Stimulated activated CD4-positive, alpha-beta T cell treated with anti-CD3 and anti-CD28 coated beads, Interleukin-4, amount 100 ng/mL, for 1 hour (primary cell): Measurements from ENCODE around the gene KCTD1.

Experiments
- DNase-seq: peaks from one replicate; pipeline ENCODE4 v3.0.0-alpha.2; 2020

The KCTD1 gene

DNA sequence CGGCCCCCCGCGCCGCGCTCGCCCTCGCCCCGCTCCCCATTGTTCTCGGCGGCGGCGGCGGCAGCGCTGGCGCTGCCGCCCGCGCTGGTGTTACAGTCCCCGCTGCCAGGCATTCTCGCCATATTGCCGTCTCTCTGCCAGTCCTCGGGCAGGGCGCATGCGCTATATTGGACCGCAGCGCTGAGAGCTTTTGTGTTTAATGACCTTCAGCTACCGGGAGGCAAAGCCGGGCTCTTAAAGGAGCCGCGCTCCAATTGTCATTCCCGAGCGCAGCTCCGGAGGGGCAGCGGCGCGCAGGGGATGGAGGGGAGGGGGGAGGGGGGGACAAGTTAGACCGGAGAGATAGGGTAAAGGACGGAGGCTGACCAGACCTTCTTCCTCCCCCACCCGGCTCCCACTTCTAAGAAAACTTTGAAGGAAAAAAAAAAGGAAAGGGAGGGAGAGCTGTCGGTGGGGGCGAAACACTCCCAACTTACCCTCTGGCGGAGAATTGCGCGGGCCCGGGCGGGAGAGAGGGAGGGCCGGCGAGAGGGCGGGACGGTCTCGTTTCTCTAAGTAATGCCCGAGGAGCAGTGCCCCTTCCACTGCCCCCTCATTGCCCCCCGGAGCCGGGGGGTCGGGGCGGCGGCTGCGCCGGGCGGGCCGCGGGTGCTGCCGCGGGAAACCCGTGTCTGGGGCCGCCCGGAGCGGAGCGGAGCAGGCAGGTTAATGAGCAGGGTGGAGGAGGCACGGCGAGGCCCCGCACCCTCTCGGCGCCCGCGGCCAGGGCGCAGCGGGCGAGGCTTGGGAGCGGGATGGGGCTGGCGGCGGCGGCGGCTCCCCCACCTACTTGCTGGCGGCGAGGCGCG, at the start of gene KCTD1:
KCTD1 (minus strand) TSS at position 139 of the 848 bp plus-strand sequence; CDS start at position 122, 17 bp downstream.
- peak; percentile 69 for DNase-seq

DNA sequence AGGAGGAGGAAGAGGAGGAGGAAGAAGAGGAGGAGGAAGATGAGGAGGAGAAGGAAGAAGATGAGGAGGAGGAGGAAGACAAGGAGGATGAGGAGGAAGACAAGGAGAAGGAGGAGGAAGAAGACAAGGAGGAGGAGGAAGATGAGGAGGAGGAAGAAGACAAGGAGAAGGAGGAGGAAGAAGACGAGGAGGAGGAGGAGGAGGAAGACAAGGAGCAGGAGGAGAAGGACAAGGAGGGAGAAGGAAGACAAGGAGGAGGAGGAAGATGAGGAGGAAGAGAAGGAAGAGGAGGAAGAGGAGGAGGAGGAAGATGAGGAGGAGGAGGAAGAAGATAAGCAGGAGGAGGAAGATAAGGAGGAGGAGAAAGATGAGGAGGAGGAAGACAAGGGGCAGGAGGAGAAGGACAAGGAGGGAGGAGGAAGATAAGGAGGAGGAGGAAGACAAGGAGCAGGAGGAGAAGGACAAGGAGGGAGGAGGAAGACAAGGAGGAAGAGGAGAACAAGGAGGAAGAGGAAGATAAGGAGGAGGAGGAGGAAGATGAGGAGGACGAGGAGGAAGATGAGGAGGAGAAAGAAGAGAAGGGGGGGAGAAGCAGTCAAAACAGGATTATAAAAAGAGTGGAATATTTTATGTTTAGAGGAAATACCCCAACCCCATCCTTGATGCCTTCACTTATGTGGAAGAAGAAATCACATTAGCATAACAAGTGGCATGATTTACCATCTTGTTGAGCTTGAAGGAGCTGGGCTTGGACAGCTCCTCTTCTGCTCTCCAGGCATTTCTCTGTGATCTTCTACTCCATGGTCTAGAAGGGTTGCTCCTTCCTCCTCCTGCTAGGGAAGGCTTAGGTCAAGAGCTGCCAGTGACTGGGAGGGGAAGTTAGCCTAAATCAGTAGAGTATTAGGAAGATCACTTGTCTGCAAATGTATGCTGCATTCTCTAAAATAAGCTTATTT, 45.3 kb upstream of the KCTD1 start:
- no peak for DNase-seq

DNA sequence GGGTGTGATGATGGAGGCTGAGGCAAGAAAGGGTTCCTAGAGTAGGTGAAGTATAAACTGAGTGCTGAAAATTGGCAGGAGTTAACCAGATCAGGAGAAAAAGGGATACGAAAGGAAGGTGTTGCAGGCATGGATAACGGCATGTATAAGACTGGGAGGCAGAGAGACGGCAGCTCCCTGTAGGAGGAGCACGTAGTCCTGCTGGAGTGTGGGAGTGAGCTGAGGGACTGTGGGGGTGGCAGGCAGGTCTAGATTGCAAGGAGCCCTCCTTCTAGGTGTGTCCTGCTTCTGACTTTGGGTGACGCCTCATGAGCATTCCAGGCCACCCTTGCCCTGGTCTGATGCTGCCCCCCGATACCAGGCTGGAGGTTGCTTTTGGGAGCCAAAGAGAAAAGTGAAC, 36.4 kb upstream of the KCTD1 start:
- no peak for DNase-seq

DNA sequence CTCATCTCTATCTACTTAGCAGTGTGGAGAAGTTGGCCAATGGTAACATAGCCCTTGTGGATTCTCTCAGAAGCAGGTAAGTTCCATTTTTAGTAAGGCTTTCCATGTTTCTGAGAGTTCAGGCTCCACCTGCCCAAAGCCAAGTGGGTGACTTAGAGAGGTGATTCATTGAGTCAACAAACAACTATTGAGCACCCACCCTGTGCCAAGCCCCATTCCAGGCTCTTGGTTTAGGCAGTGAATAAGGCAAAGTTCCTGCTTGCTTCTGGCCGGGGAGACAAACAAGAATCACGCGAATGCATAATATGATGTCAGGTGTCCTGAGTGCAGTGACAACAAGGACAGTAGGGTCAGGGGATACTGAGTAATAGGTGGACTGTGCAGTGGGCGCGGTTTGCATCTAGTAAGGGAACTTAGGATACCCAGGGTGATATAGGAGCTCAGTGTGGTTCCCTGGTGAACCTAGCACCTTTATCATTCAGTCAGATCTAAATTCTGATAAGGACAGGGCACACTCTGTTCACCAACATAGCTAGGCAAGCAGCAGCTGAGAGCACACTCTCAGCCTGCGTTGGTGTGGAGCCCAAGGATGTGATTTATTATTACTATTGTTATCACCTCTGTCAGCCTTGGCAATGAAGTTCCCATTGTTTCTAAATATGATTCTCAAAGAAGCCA, 31.7 kb upstream of the KCTD1 start:
- no peak for DNase-seq

DNA sequence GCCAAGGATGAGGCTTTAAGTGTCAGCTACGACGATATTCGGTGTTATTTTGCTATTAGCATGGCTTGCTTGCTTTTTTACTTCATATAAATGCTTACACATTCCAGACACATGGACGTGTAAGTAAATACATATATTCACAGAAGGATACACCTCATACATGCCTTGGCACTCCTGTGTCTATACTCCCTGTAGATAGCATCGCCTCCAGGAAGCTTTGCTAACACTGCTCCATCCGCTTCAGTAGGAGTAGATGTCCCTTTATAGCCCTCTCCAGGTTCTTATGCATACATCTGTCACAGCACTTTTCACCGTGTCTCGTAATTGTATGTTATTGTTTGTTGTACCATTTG, 27.5 kb upstream of the KCTD1 start:
- DNase-seq = no peak

DNA sequence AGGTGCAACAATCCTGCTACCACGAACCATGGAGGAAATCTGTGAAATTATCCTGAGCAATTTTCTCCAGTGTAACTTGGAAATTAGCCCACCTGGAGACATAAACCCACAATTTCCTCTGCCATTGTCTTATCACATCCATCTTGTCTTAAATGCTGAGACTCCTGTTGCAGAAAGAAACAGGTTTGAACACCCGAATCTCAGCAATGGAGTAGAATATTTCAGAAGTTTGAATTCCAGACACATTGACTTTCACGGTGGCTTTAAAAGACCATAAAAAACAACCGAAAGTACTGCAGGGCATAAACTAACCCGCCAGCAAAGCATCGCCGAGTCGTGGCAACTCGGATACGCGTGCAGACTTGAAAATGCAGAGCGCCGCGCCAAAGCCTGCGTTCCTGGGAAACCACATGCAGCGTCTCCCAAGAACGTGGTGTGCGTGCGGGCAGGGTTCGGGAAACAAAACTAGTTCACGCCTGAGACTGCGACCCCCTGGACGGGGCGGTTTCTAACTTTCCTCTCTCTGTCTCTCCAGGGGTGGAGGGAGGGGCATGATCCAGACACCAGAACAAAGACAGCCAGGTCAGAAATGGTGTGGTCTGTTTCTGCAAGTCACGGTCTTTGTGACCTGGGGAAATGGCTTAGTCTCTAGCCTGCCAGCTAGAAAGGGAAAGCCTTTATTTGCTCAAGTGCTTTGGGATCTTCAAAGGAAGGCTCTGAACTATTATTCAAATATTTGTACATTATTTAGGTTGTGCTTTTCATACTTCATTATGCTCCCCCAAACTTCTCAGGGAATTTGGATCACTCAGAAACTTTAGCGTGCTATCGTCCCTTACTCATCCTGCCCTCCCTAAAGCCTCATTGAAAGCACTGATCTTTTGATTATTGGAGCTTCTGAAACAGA, 26.9 kb upstream of the KCTD1 start:
- no peak for DNase-seq

DNA sequence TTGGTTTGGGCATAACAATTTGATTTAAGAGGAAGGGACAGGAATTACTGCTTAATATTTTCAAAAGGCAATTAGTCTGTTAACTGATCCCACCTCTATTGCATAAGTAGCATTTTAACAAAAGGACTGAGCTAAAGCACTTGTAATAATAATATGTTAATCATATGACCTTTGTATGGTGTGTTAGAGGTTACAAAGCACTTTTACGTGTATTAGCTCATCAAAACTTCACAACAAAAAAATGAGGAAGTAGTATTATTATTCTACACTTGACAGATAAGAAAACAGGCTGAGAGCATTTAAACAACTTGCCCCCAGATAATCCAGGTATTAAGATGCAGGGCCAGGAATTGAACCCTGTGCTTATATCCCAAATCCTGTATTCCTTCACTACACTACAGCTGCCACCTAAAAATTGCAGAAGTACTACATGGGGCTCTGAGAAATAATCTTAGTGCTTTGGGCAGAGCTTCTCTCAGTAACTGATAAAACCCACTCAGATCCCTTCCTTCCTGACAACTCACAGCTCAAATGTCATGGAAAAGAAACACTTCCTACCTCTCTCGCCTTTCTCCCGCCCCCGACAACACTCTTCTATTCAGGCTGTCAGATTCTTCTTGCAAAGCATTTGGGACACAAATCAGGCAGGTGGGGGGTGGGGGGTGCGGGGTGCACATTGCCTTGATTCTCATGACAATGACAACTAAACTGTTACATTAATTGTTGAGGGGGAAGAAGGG, 20.7 kb upstream of the KCTD1 start:
- DNase-seq = no peak

DNA sequence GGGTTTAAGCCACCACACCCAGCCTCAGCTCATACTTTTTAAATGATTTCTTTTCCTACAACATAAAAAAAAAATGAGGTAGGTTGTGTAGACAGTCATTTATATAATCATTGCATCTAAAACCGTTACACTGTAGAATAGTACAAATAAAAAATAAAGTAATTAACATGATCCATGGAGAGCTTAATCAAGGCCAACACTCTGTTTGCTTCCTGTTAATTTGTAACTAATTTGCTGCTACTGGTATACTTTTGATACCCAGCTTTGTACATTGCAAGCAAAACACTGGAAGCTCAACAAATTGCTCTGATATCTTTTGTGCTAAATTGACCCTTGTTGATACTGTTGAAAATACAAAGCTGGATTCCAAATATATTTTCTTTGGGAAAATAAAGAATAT, 20.2 kb upstream of the KCTD1 start:
- no peak for DNase-seq

DNA sequence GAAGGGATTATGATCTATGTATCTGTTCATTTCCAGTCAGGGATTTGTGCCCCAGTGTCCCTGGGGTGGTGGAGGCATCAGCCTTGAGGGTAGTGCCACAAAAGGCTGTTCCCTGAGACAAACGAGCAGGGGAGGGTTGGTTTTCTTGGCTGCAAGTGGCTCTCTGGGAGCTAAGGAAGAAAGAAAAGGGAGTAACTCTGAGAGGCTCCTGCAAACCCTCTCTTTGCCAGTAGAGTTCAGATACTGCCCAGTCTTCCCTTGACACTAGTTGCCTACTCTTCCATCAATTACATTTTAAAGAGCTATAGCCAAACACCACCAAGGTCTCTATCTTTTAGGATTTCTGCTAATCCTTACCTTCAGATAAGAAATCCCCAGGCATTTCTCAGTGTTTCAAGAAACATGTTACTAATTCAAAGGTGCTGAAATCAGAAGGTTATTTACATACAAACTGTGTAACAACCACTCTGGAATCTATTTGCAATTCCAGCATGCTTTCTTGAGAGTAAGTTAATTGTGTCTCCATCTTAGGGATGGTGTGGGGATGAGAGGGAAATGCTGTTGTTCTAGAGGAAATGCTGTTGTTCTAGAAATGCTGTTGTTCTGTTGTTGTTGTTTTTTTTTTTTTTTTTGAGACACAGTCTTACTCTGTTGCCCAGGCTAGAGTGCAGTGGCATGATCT, 18.7 kb upstream of the KCTD1 start:
- DNase-seq = no peak

DNA sequence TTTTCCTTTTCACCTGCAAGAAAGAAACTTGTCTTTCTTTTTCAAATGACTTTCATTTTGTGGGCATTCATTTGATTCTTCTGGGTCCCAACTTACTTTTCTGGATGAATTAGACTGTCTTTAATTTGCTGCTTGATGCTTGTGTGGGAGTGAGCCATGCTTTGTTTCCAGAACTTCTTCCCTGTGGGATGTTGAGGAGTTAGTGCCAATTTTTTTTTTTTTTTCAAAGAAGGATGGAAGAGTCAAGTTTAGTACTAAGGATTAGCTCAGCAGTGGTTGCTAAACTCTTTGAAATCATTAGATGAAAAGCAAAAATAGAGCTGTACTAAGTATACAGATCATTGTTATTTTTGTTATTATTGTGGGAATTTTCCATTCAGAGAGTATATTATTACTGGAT, 17.2 kb upstream of the KCTD1 start:
- no peak for DNase-seq

DNA sequence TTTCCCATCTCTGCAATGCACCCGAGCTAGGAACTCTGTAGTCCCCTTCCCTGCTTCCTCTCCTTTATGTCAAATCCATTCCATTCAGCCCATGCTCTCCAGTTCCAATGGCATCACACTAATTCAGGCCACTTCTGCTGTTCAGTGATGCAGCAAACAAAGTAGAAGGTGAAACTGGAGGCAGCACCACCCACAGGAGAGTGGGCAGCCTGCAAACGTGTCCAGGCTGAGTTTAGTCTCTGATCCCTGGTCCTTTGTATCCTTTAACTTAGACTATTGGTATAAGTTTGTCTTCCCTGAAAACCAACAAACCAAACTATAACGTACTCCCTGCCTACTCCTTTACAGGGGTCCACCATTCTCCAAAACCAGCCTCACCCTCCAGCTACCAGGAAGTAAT, 14.7 kb upstream of the KCTD1 start:
- no peak for DNase-seq

DNA sequence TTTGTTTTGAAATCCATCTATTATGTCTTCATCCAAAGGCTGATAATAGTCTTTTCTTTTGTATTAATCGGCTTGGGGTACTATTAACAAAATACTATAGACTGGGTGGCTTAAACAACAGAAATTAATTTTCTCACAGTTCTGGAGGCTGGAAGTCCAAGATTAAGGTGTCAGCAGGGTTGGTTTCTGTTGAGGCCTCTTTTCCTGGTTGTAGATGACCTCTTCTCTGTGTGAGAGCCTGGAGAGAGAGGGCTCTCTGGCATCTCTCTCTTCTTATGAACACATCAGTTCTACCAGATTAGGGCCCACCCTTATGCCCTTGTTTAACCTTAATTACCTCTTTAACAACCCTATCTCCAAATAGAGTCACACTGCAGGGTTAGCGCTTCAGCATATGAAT, 14.2 kb upstream of the KCTD1 start:
- no peak for DNase-seq

DNA sequence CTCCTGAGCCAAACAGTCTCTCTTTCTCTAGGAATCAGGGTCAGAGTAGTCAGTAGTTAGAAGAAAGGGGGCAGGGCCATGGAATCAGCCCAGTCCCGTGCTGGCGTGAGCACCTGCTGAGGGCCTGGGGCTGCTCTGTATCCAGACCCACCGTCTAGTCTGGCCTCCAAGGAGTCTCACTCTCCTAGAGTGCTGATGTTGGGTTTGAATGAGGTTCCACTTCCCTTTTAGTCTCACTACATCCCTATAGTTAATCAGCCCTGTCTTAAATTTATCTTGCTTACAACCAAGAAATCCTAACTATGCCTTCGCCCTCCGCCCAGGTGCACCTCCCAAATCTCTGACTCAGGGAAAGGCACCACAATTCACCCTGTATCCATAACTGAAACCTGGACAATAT, 13.4 kb upstream of the KCTD1 start:
- DNase-seq = no peak

DNA sequence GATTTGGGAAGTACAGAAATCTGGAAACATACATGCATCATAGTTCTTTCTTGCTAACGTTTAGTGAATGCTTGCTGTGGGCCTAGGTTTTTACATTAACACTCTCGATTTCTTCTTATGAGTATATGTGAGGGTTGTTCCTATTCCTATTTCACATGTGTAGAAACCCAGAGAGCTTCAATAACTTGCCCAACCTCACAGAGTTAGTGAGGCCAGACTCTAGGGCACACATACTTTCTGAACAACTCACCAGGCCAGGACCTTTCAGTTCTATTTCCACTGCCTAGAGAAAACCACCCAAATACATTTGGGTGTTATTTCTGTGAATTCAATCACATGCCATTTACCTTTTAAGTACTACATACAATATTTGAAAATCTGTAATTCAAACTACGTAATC, 8.2 kb upstream of the KCTD1 start:
- DNase-seq = no peak

DNA sequence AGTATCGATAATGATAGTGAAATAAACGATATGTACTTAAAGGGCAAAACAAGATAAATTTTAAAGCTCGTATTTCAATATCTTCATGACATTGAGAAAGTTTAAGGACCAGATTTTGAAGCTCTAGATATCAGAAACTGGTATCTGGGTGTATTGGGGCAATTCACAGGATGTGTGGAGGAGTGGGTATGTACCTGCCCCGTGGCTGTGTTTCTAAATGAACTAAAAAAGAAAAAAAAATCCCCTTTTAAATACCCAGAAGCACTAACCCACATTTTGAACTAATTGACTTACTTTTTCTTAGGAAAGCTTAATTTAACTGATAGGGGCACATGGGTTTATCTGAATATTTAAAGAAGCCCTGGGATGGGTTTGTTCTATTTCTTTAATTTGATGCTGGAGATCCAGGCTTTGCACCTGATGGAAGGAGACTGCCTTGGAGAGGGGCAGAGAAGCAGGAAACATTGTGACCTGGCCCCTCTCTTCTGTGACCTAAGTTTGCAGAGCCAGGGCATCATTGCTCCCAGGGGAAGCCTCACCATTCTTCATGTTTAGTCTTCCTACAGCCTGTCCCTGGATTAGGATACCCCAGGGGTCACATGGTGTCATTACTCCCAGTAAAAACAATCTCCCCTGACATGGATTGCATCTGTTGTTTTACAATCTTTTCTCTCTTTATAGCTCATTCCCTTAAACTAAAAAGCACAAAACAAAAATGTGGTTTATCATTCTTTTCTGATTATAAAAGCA, 7.6 kb upstream of the KCTD1 start:
- no peak for DNase-seq

DNA sequence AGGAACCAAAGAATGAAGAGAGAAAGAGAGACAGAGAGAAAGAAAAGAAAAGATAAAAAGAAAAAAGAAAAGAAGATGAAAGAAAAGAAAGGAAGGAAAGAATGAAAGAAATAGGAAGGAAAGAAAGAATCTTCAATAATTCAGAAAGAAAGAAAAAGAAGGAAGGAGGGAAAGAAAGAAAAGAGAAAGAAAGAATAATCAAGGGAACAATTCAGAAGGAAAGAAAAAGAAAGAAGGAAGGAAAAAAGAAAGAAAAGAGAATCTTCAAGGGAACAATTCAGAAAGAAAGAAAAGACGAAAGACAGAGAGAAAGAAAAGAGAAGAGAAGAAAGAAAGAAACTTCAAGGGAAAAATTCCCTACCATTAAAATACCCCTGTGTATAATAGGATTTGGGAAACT, 5.6 kb upstream of the KCTD1 start:
- no peak for DNase-seq

DNA sequence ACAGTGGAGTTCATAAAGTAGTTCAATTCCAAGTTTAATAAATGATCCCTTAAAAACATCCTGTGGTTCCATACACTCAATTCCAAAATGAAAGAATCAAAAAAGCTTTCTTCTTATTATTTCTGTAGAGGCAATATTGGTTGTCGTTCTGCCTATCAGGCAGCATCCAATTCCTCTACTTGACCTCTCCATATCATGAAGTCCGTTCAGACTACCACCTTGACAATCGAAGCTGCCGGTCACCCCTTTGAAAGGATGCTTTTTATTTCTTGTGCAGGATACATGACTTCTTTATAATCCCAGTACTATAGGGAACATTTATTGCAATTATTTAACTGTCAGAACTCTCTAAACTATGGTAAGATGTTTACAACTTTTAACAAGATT, 3.3 kb upstream of the KCTD1 start:
- DNase-seq = no peak

DNA sequence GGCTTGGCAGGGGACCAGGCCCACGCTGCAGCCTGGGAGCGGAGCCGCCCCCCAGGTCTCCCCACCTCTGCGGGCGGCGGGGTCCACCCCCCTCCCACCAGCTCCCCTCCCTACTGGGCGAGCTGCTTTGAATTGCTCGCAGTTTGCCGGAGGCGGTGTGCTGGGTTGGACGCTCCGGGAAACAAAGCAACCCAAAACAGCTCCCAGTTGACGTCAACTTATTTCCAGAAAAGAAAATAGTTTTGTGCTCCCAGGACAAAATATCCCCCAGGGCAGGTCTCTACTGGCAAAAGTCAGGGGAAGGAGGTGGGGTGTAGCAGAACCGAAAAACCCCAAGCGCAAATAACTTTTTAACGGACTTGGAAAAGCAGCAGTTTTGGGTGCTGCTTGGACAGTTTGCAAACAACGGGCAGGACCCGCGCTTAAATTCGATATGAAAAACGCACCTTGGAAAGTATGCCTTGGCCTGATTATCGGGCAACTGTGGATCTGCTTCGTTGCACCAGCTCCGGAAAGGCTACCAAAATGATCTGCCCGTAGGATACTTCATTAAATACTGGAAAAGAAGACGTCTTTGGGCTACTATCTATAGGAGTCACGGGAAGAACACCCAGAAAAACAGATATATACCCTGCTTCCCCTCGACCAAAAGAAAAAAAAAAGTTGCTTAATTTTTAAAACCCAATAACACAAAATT, 2.8 kb upstream of the KCTD1 start:
- DNase-seq = no peak

DNA sequence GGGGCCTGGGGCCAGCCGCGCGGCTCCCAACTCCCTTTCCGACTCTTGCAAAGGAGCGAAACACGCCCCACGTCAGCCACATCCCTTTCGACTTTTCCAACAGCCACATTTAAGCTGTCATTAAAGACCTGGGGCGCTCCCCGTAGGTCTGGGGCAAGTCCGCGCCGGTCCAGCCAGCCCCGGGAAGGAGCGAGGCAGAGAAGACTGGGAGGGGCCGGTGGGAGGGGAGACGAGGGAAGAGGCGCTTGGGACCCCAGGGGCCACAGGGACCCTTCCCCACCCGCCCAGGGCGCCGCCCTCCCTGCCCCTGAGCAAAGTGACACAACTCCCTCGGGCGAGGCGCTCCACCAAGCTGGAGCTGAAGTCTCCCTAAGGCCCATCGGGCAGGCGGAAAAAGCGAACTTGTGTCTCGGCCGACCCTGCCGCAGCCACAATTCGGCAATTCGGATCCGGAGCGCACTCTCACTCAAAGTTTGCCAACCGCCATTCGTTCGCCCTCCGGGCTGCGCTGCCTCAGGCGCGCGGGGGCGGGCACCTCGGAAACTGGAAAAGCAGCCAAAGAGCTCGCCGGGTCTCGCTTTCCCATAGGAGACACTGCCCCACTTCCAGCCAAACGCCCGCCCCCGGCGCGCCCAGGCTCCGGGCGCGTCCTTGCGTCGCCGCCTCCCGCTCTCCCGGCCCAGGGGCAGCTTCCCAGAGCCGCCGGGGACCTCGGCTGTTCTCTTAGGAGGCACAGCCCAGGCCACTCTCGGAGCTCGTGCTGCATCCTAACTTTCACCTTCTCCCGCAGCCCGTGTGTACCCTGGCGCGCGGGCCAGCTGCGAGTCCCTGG, 1.1 kb upstream of the KCTD1 start:
- DNase-seq = peak; percentile 6
